Activated CD4-positive, alpha-beta T cell treated with anti-CD3 and anti-CD28 coated beads, Interleukin-2, amount 50 U/mL, for 48 hours (primary cell): ENCODE data around the gene NXNL1.
"Not testable (repeated sequence)": the region's sequence is repeated elsewhere in the genome, so short reads cannot be mapped to it uniquely, and the experiment has no call there.

Experiments
- DNase-seq, 2 experiments: peaks; one replicate each; pipeline ENCODE4 v3.0.0-alpha.2; 2020

NXNL1 gene

GRCh38 chr19:17460372-17461230, at the start of gene NXNL1:
NXNL1 (minus strand) TSS chr19:17460926; CDS start chr19:17460869, 57 bp downstream.
- DNase-seq: no peak

GRCh38 chr19:17508558-17508933, 47.8 kb upstream of the NXNL1 start:
- DNase-seq: not testable (repeated sequence)

- no peak for DNase-seq
Observed at GRCh38 chr19:17506745-17507144, 46.0 kb upstream of the NXNL1 start.

- DNase-seq: no peak
Observed at GRCh38 chr19:17505223-17505622, 44.5 kb upstream of the NXNL1 start.

- no peak for DNase-seq
Observed at GRCh38 chr19:17504456-17504855, 43.7 kb upstream of the NXNL1 start.

- DNase-seq: no peak
Observed at GRCh38 chr19:17504030-17504429, 43.3 kb upstream of the NXNL1 start.

- no peak for DNase-seq
Observed at GRCh38 chr19:17503240-17503639, 42.5 kb upstream of the NXNL1 start.

- no peak for DNase-seq
Observed at GRCh38 chr19:17500447-17501198, 39.9 kb upstream of the NXNL1 start.

- no peak for DNase-seq
Observed at GRCh38 chr19:17499648-17500446, 39.1 kb upstream of the NXNL1 start.

GRCh38 chr19:17499025-17499424, 38.3 kb upstream of the NXNL1 start:
- DNase-seq: not testable (repeated sequence)

GRCh38 chr19:17497149-17497798, 36.5 kb upstream of the NXNL1 start:
- no peak for DNase-seq

- DNase-seq: peak; percentile 85 to 90
Observed at GRCh38 chr19:17496337-17496997, 35.7 kb upstream of the NXNL1 start.

- no peak for DNase-seq
Observed at GRCh38 chr19:17495639-17496296, 35.0 kb upstream of the NXNL1 start.

GRCh38 chr19:17491287-17491686, 30.6 kb upstream of the NXNL1 start:
- DNase-seq: no peak

GRCh38 chr19:17490411-17490810, 29.7 kb upstream of the NXNL1 start:
- no peak for DNase-seq

GRCh38 chr19:17489392-17490030, 28.8 kb upstream of the NXNL1 start:
- no peak for DNase-seq

- DNase-seq: peak; percentile 81 to 86
Observed at GRCh38 chr19:17488593-17489391, 28.1 kb upstream of the NXNL1 start.

- no peak for DNase-seq
Observed at GRCh38 chr19:17487284-17488121, 26.8 kb upstream of the NXNL1 start.
